GM12892 (cell line): Measurements from ENCODE around the gene OR8D1.

Source experiments
- POLR2A ChIP-seq: IDR thresholded peaks from 2 replicates; pipeline ENCODE4 v1.6.1; 2011; ENCODE audit warnings: low read depth, low read length, control low read depth
- POLR2AphosphoS5 ChIP-seq: IDR thresholded peaks from 2 replicates; pipeline ENCODE4 v1.6.1; 2011; ENCODE audit warnings: low read depth, low read length, control low read depth
- TAF1 ChIP-seq: IDR thresholded peaks from 2 replicates; pipeline ENCODE4 v1.6.1; 2011; ENCODE audit warnings: low read depth, mild to moderate bottlenecking, control low read depth, low read length, borderline replicate concordance

- TF ChIP-seq POLR2A (no peak), TAF1 (no peak), POLR2AphosphoS5 (no peak)
These were observed 18.1 kb upstream of the OR8D1 start for GRCh38 chr11:124331873-124332272.
